Measurements from ENCODE around the gene PPP1R2. TPM values are rescaled to one million over a fixed set of nuclear protein-coding genes. Genes with fewer than 3 reads are reported as not detected.

Gene PPP1R2
- total RNA-seq, 1 donor from 2014 or later, result 17.5 TPM

- Mint-ChIP-seq H3K27ac (no peak overlapping the region), H3K9me3 (ENCODE audit: low read depth) (no peaks in the 10 kb centered on the region)
These were observed 3.0 kb upstream of the PPP1R2 start for GRCh38 chr3:195546130-195546560.

GRCh38 chr3:195544634-195545033, 1.5 kb upstream of the PPP1R2 start:
- peak overlapping the region; percentile 81 for H3K4me3 Mint-ChIP-seq (ENCODE audit: low read depth)
- no peak for DNase-seq (ENCODE audit: low spot score, unreplicated experiment)
- no peak for TF ChIP-seq CTCF (IDR thresholded peaks at IDR 0.05; ENCODE audit: unreplicated experiment)
- peaks cover 29% of the 10 kb centered on the region for H3K4me1 Mint-ChIP-seq (ENCODE audit: low read depth)
- H3K9me3 Mint-ChIP-seq (ENCODE audit: low read depth), result no peaks in the 10 kb centered on the region
- H3K27me3 Mint-ChIP-seq, result peaks cover 36% of the 10 kb centered on the region
- H3K36me3 Mint-ChIP-seq (ENCODE audit: insufficient read depth), result no peaks in the 10 kb centered on the region
- H3K27ac Mint-ChIP-seq, result no peak overlapping the region

More at GRCh38 chr3:195546130-195546560, 3.0 kb upstream of the PPP1R2 start:
- peaks cover 36% of the 10 kb centered on the region for H3K27me3 Mint-ChIP-seq
- peaks cover 24% of the 10 kb centered on the region for H3K4me1 Mint-ChIP-seq (ENCODE audit: low read depth)
- no peaks in the 10 kb centered on the region for H3K36me3 Mint-ChIP-seq (ENCODE audit: insufficient read depth)
- no peak for TF ChIP-seq CTCF (IDR thresholded peaks at IDR 0.05; ENCODE audit: unreplicated experiment)
- DNase-seq (ENCODE audit: low spot score, unreplicated experiment), result no peak
- no peak overlapping the region for H3K4me3 Mint-ChIP-seq (ENCODE audit: low read depth)

- DNase-seq (ENCODE audit: low spot score, unreplicated experiment), result no peak
- H3K4me1 Mint-ChIP-seq (ENCODE audit: low read depth), result peaks cover 29% of the 10 kb centered on the region
- peak overlapping the region; percentile 81 for H3K4me3 Mint-ChIP-seq (ENCODE audit: low read depth)
- no peak overlapping the region for H3K27ac Mint-ChIP-seq
- H3K27me3 Mint-ChIP-seq, result peaks cover 36% of the 10 kb centered on the region
- TF ChIP-seq CTCF (IDR thresholded peaks at IDR 0.05; ENCODE audit: unreplicated experiment), result no peak
- H3K9me3 Mint-ChIP-seq (ENCODE audit: low read depth), result no peaks in the 10 kb centered on the region
- no peaks in the 10 kb centered on the region for H3K36me3 Mint-ChIP-seq (ENCODE audit: insufficient read depth)
These were observed 1.1 kb upstream of the PPP1R2 start for GRCh38 chr3:195544230-195544536.

- H3K36me3 Mint-ChIP-seq (ENCODE audit: insufficient read depth), result no peaks in the 10 kb centered on the region
- peaks cover 27% of the 10 kb centered on the region for H3K4me1 Mint-ChIP-seq (ENCODE audit: low read depth)
- H3K27me3 Mint-ChIP-seq, result peaks cover 36% of the 10 kb centered on the region
- TF ChIP-seq CTCF (IDR thresholded peaks at IDR 0.05; ENCODE audit: unreplicated experiment), result no peak
- peak overlapping the region; percentile 81 for H3K4me3 Mint-ChIP-seq (ENCODE audit: low read depth)
- peak overlapping the region; percentile 83 for H3K27ac Mint-ChIP-seq
- no peaks in the 10 kb centered on the region for H3K9me3 Mint-ChIP-seq (ENCODE audit: low read depth)
- peak; percentile 11 for DNase-seq (ENCODE audit: low spot score, unreplicated experiment)
These were observed 540 bp upstream of the PPP1R2 start for GRCh38 chr3:195543500-195544229.

GRCh38 chr3:195542316-195542697, 818 bp downstream of the PPP1R2 start:
- peaks cover 32% of the 10 kb centered on the region for H3K27me3 Mint-ChIP-seq
- H3K9me3 Mint-ChIP-seq (ENCODE audit: low read depth), result no peaks in the 10 kb centered on the region
- no peaks in the 10 kb centered on the region for H3K36me3 Mint-ChIP-seq (ENCODE audit: insufficient read depth)
- H3K4me3 Mint-ChIP-seq (ENCODE audit: low read depth), result peak overlapping the region; percentile 81
- H3K4me1 Mint-ChIP-seq (ENCODE audit: low read depth), result peaks cover 17% of the 10 kb centered on the region
- no peak for DNase-seq (ENCODE audit: low spot score, unreplicated experiment)
- peak overlapping the region; percentile 48 for H3K27ac Mint-ChIP-seq
- no peak for TF ChIP-seq CTCF (IDR thresholded peaks at IDR 0.05; ENCODE audit: unreplicated experiment)

All from progenitor cell of endocrine pancreas (in vitro differentiated cells).